Ishikawa (cell line): ENCODE measurements around the gene KIRREL2.

ENCODE experiments used
- CEBPB ChIP-seq: IDR thresholded peaks from 2 replicates; pipeline ENCODE4 v1.6.1; 2012
- CREB1 ChIP-seq: IDR thresholded peaks from 2 replicates; pipeline ENCODE4 v1.6.1; 2012; ENCODE audit warnings: low read depth
- EGR1 ChIP-seq: IDR thresholded peaks from 2 replicates; pipeline ENCODE4 v1.6.1; 2012
- EP300 ChIP-seq: IDR thresholded peaks from 2 replicates; pipeline ENCODE4 v1.6.1; 2012; ENCODE audit warnings: borderline replicate concordance
- MAX ChIP-seq: IDR thresholded peaks from 2 replicates; pipeline ENCODE4 v1.6.1; 2012
- NFIC ChIP-seq: IDR thresholded peaks from 2 replicates; pipeline ENCODE4 v1.6.1; 2012
- RAD21 ChIP-seq: IDR thresholded peaks from 2 replicates; pipeline ENCODE4 v1.6.1; 2012; ENCODE audit warnings: low read depth
- REST ChIP-seq: IDR thresholded peaks from 2 replicates; pipeline ENCODE4 v1.6.1; 2012; ENCODE audit warnings: low read depth, mild to moderate bottlenecking
- TAF1 ChIP-seq: IDR thresholded peaks from 2 replicates; pipeline ENCODE4 v1.6.1; 2012; ENCODE audit warnings: low read depth, mild to moderate bottlenecking
- TCF12 ChIP-seq: IDR thresholded peaks from 2 replicates; pipeline ENCODE4 v1.6.1; 2012; ENCODE audit warnings: low read depth
- TEAD4 ChIP-seq: IDR thresholded peaks from 2 replicates; pipeline ENCODE4 v1.6.1; 2012
- YY1 ChIP-seq: IDR thresholded peaks from 2 replicates; pipeline ENCODE4 v1.6.1; 2012; ENCODE audit warnings: low read depth
- ZBTB7A ChIP-seq: IDR thresholded peaks from 2 replicates; pipeline ENCODE4 v1.6.1; 2012; ENCODE audit warnings: low read depth

GRCh38 chr19:35816262-35816661, 40.4 kb upstream of the KIRREL2 start:
- TF ChIP-seq TAF1 (no peak), ZBTB7A (no peak), TEAD4 (no peak), EGR1 (no peak), CEBPB (no peak), REST (no peak), RAD21 (no peak), MAX (no peak), NFIC (no peak), CREB1 (no peak), EP300 (no peak), TCF12 (no peak), YY1 (no peak)
